Measurements from ENCODE around the gene GLP2R. TPM values are rescaled to one million over a fixed set of nuclear protein-coding genes. Genes with fewer than 3 reads are reported as not detected.

The GLP2R gene
- total RNA-seq, 4 donors from 2014 or later: 0.21 to 0.87 (median 0.59) TPM; not detected in 1

DNA sequence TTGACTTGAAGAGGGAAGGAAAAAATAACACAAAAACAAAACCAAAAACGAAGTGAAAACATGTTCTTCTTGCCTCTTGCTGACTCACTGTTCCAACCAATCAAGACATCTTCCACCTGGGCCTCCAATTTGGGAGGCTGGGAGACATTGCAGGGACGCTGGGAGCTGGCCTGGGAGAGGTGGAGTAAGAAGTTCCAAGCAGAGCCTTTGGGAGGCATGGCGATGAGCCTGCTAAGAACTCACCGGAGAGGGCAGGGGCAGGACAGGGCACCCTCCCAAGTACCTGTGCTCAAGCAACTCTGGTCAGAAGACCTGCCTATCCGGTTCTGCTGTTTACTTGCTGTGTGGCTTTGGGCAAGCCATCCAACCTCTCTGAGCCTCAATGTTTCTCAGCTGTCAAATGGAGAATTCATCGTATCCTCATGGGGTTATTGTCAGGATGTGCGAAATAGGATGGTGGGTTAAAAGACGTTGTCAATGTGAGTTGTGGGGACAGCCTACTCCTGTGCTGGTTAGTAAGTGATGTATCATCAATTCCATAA is 856 bp upstream of the GLP2R start:
- H3K36me3 ChIP-seq: no peaks in the 10 kb centered on the region
- no peak for DNase-seq (ENCODE audit: low spot score in 2 of 2)
- H3K9me3 ChIP-seq: no peaks in the 10 kb centered on the region
- H3K27me3 ChIP-seq: no peaks in the 10 kb centered on the region
- no peaks in the 10 kb centered on the region for H3K4me1 ChIP-seq
- 81% methylated on average over 8 of the region's 8 CpGs for WGBS, 2 donors
- H3K27ac ChIP-seq: no peak overlapping the region
- no peak overlapping the region for H3K4me3 ChIP-seq
- TF ChIP-seq POLR2A (IDR thresholded peaks at IDR 0.05): no peak
- TF ChIP-seq, protein P1, sequence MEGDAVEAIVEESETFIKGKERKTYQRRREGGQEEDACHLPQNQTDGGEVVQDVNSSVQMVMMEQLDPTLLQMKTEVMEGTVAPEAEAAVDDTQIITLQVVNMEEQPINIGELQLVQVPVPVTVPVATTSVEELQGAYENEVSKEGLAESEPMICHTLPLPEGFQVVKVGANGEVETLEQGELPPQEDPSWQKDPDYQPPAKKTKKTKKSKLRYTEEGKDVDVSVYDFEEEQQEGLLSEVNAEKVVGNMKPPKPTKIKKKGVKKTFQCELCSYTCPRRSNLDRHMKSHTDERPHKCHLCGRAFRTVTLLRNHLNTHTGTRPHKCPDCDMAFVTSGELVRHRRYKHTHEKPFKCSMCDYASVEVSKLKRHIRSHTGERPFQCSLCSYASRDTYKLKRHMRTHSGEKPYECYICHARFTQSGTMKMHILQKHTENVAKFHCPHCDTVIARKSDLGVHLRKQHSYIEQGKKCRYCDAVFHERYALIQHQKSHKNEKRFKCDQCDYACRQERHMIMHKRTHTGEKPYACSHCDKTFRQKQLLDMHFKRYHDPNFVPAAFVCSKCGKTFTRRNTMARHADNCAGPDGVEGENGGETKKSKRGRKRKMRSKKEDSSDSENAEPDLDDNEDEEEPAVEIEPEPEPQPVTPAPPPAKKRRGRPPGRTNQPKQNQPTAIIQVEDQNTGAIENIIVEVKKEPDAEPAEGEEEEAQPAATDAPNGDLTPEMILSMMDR (IDR thresholded peaks at IDR 0.05): no peak
- TF ChIP-seq EP300 (IDR thresholded peaks at IDR 0.05): no peak

DNA sequence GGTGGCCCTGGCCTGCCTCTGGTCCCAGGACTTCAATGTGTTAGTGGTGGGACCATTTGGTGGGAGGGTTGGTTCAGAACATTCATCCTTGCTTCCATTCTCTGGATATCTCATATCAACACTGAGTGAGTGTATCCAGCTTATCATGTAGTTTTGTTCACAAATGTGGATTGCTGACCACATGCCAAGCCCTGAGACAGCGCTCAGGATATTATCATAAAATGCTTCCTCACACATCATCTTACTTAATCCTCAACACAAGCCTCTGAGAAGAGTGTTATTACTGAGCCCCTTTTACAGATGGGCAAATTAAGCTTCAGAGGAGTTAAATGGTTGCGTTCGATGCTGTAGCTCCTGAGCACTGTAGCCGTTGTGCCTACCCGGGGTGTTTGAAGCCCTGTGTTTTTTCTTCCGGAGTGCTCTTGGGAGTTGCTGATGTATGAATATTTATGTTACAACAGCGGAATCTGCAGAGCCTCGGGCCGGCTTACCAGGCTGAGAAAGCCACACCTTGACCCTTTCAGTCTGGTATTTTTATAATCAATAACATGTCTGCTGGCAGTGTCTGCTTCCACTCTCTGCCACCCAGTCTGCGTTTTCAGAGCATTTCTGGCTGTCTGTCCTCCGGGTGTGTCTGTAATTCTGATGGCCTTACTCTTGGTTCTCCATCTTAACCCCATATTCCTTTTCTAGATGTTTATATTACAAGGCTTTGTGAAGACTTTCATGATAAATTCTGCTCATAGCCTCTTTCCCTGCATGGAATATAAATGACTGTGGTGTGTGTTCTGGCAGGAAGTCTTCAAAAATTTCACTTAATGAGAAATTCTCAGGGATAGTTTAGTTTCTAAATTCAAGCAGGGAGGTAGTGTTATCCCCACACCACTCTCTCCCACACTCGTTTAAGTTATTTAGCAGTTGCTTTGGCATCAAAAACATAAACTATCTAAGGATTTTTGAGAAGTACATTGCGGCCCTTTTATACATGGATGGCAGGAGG is 2.9 kb downstream of the GLP2R start:
- no peak overlapping the region for H3K27ac ChIP-seq
- H3K4me1 ChIP-seq: no peaks in the 10 kb centered on the region
- DNase-seq (ENCODE audit: low spot score in 2 of 2): no peak
- H3K4me3 ChIP-seq: no peak overlapping the region
- 62 to 70% methylated on average over 13 of the region's 13 CpGs for WGBS, 2 donors
- H3K36me3 ChIP-seq: no peaks in the 10 kb centered on the region
- H3K9me3 ChIP-seq: no peaks in the 10 kb centered on the region
- TF ChIP-seq POLR2A (IDR thresholded peaks at IDR 0.05) (no peak), EP300 (IDR thresholded peaks at IDR 0.05) (no peak)
- TF ChIP-seq, protein P1 (IDR thresholded peaks at IDR 0.05): no peak
- H3K27me3 ChIP-seq: no peaks in the 10 kb centered on the region

DNA sequence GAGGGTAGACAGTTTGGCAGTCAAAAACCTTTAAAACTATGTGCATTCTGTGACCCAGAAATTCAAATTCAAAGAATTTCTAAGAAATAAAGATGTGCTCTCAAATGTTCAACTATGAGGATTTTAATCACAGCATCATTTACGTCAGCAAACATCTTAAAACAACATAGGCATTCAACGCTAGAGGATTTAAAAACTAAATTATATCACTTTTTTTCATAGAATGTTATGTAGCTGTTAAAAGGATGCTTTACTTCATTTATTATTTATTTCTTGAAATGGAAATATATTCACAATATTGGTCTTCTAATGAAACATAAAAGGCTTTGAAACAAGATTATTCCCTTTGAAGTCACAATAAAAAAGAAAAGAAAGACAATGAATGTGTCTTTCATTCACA is 3.6 kb downstream of the GLP2R start:
- no peak overlapping the region for H3K27ac ChIP-seq
- no peaks in the 10 kb centered on the region for H3K4me1 ChIP-seq
- no peaks in the 10 kb centered on the region for H3K9me3 ChIP-seq

DNA sequence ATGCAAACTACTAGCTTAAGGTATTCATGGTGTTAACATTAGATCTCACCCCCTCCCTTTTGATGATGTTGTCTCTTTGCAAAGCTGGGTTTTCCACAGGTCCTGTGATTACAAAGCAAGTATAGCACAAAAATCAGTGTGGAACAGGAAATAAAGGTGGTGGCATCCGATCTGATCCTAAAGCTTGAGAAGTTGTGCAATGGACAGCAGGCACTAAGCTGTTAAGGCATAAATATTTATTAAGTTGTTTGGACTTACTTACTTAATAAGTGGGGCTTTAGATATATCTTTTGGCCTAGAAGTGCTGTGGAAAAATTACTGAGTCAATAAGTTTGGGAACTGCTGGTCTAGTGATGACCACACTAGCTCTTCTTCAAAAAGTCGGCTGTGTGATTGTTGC is 5.0 kb downstream of the GLP2R start:
- Histone ChIP-seq H3K27ac (no peak overlapping the region), H3K36me3 (no peaks in the 10 kb centered on the region), H3K4me3 (no peak overlapping the region), H3K4me1 (no peaks in the 10 kb centered on the region), H3K9me3 (no peaks in the 10 kb centered on the region), H3K27me3 (no peaks in the 10 kb centered on the region)
- 85 to 86% methylated on average over 2 of the region's 2 CpGs for WGBS, 2 donors
- DNase-seq (ENCODE audit: low spot score in 2 of 2): no peak
- no peak for TF ChIP-seq EP300 (IDR thresholded peaks at IDR 0.05)
- TF ChIP-seq POLR2A (IDR thresholded peaks at IDR 0.05): no peak
- TF ChIP-seq, protein P1 (IDR thresholded peaks at IDR 0.05): no peak

More for the DNA sequence above, 3.6 kb downstream of the GLP2R start:
- 75 to 76% methylated on average over 2 of the region's 2 CpGs for WGBS, 2 donors
- H3K4me3 ChIP-seq: no peak overlapping the region
- no peaks in the 10 kb centered on the region for H3K27me3 ChIP-seq
- TF ChIP-seq, protein P1 (IDR thresholded peaks at IDR 0.05): no peak
- TF ChIP-seq EP300 (IDR thresholded peaks at IDR 0.05): no peak
- TF ChIP-seq POLR2A (IDR thresholded peaks at IDR 0.05): no peak
- DNase-seq (ENCODE audit: low spot score in 2 of 2): no peak
- no peaks in the 10 kb centered on the region for H3K36me3 ChIP-seq

DNA sequence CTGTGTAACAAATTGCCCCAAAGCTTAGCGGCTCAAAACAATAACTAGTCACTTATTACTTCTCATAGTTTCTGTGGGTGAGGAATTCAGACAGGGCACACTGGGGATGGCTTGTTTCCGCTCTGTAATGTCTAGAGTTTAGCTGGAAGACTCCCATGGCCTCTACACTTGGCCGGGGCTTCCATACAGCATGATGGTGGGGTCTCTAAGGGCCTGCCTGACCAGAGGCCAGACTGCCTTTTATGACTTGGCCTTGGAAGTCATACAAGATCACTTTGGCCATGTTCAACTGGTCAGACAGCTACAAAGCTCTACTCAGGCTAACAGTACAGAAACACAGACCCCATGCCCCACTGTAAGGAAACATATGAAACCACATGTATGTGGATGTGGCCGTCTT is 8.2 kb downstream of the GLP2R start:
- H3K4me1 ChIP-seq: peaks cover 0 to 10% (median 0%) of the 10 kb centered on the region in 4 donors
- no peaks in the 10 kb centered on the region for H3K9me3 ChIP-seq
- no peak overlapping the region for H3K27ac ChIP-seq
- 81 to 95% methylated on average over 4 of the region's 4 CpGs for WGBS, 2 donors
- no peak for TF ChIP-seq EP300 (IDR thresholded peaks at IDR 0.05)
- TF ChIP-seq POLR2A (IDR thresholded peaks at IDR 0.05): no peak
- TF ChIP-seq, protein P1 (IDR thresholded peaks at IDR 0.05): no peak
- no peak overlapping the region for H3K4me3 ChIP-seq
- DNase-seq (ENCODE audit: low spot score in 2 of 2): no peak
- H3K27me3 ChIP-seq: no peaks in the 10 kb centered on the region
- H3K36me3 ChIP-seq: no peaks in the 10 kb centered on the region
